ENCODE results near the gene SPRED2.

DNA sequence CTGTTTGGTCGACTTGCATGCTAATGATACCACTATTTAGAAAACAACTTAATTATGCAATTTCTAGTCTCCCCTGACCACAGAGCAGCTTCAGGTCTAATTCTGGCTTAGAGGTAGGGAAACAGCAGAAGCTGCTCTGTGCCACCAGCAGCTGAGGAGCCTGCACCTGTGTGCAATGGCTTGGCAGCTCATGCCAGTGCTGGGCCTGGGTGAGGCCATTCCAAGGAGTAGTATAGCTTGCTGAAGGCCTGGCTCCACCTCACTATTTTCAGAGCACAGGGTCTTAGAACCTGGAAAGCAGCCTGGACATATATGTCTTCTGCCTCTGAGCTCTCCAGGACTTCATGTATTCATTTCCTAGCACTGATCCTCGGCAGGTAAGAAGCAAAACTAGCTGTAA is 62.8 kb downstream of the SPRED2 start:
- TF ChIP-seq POLR2AphosphoS5 (IDR thresholded peaks at IDR 0.05; ENCODE audit: insufficient read depth in 1 of 2, low read depth in 1 of 2): no peak
- TF ChIP-seq, protein P1, sequence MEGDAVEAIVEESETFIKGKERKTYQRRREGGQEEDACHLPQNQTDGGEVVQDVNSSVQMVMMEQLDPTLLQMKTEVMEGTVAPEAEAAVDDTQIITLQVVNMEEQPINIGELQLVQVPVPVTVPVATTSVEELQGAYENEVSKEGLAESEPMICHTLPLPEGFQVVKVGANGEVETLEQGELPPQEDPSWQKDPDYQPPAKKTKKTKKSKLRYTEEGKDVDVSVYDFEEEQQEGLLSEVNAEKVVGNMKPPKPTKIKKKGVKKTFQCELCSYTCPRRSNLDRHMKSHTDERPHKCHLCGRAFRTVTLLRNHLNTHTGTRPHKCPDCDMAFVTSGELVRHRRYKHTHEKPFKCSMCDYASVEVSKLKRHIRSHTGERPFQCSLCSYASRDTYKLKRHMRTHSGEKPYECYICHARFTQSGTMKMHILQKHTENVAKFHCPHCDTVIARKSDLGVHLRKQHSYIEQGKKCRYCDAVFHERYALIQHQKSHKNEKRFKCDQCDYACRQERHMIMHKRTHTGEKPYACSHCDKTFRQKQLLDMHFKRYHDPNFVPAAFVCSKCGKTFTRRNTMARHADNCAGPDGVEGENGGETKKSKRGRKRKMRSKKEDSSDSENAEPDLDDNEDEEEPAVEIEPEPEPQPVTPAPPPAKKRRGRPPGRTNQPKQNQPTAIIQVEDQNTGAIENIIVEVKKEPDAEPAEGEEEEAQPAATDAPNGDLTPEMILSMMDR (IDR thresholded peaks at IDR 0.05): no peak

Data from vagina (tissue), 2 donors.